ENCODE results near the gene LRP1B.

DNA sequence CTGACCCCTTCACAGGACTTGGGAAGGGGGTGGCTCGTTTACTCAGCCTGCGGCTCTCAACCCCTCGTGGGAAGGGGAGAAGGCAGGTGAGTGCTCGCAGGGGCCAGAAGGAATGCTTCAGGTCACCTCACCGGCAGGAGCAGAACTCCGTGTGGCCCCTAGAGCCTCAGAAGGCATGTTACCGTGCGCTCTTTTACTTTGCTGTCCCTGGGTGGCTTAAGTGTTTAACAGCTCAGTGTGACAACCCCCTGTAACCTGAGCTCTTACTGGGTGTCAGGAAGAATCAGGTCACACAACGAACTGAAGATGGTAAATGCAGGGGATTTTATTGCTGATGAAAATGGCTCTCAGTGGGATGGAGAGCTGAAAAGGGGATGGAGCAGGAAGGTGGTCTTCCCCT, 1235.4 kb downstream of the LRP1B start:
- TF ChIP-seq POLR2AphosphoS5 (IDR thresholded peaks at IDR 0.05; ENCODE audit: low read depth, low read length) (no peak), CTCF (IDR thresholded peaks at IDR 0.05) (no peak), SMC3 (IDR thresholded peaks at IDR 0.05; ENCODE audit: low read depth, low read length) (no peak), RAD21 (IDR thresholded peaks at IDR 0.05; ENCODE audit: low read length) (no peak), TCF12 (IDR thresholded peaks at IDR 0.05) (no peak), EZH2phosphoT487 (IDR thresholded peaks at IDR 0.05; ENCODE audit: borderline replicate concordance, low read depth) (no peak), TEAD4 (IDR thresholded peaks at IDR 0.05; ENCODE audit: borderline replicate concordance, insufficient read depth) (no peak), EP300 (IDR thresholded peaks at IDR 0.05; ENCODE audit: borderline replicate concordance in 1 of 2, low read depth in 1 of 2, low read length in 1 of 2) (no peak), YY1 (IDR thresholded peaks at IDR 0.05; ENCODE audit: low read depth) (no peak), MAX (IDR thresholded peaks at IDR 0.05; ENCODE audit: low read depth) (no peak), NFIC (IDR thresholded peaks at IDR 0.05; ENCODE audit: borderline replicate concordance) (no peak), SIN3A (IDR thresholded peaks at IDR 0.05; ENCODE audit: borderline replicate concordance, low read depth, low read length) (no peak), MXI1 (IDR thresholded peaks at IDR 0.05; ENCODE audit: low read depth, low read length) (no peak)
